H1 (cell line): ENCODE data around the gene DIAPH2.

Experiments used
- BACH1 ChIP-seq: IDR thresholded peaks from 2 replicates; pipeline ENCODE4 v1.6.1; 2012; ENCODE audit warnings: low read length, improper control_type of control experiment
- CEBPB ChIP-seq: IDR thresholded peaks from 2 replicates; pipeline ENCODE4 v1.6.1; 2012; ENCODE audit warnings: low read depth, low read length
- CREB1 ChIP-seq: IDR thresholded peaks from 2 replicates; pipeline ENCODE4 v1.6.1; 2012; ENCODE audit warnings: inconsistent platforms
- EZH2 ChIP-seq: fragments of 200-600 bp; sonication (generic); IDR thresholded peaks from 2 replicates; pipeline ENCODE4 v1.7.1; 2012; ENCODE audit warnings: low read depth, mild to moderate bottlenecking, moderate library complexity, low read length, inconsistent platforms; ENCODE audit not compliant: severe bottlenecking
- SIN3A ChIP-seq, 2 experiments: IDR thresholded peaks in 1 of 2; conservative IDR thresholded peaks in 1 of 2; 2 replicates each; pipeline ENCODE4 v1.6.1; 2011 to 2012; ENCODE audit warnings: low read length in 2 of 2, improper control_type of control experiment in 1 of 2, low read depth in 1 of 2, mild to moderate bottlenecking in 1 of 2
- TEAD4 ChIP-seq: IDR thresholded peaks from 2 replicates; pipeline ENCODE4 v1.6.1; 2012; ENCODE audit warnings: low read depth, low read length, inconsistent platforms, mixed read lengths
- YY1 ChIP-seq: IDR thresholded peaks from 2 replicates; pipeline ENCODE4 v1.6.1; 2011; ENCODE audit warnings: low read depth, mild to moderate bottlenecking, low read length
- TF ChIP-seq, protein P1 (sequence below), 3 experiments: IDR thresholded peaks; 1 replicate in 2 of 3; 2 replicates in 1 of 3; pipeline versions ENCODE4 v1.5.1 to v1.6.1; 2011; ENCODE audit warnings: low read length in 3 of 3, mild to moderate bottlenecking in 3 of 3, inconsistent platforms in 2 of 3, low read depth in 1 of 3, moderate library complexity in 1 of 3; ENCODE audit not compliant: insufficient read depth in 1 of 3; ENCODE audit errors: control extremely low read depth in 1 of 3
- TF ChIP-seq, protein P2 (sequence below): IDR thresholded peaks from 2 replicates; pipeline ENCODE4 v1.6.1; 2012; ENCODE audit warnings: inconsistent platforms

DNA sequence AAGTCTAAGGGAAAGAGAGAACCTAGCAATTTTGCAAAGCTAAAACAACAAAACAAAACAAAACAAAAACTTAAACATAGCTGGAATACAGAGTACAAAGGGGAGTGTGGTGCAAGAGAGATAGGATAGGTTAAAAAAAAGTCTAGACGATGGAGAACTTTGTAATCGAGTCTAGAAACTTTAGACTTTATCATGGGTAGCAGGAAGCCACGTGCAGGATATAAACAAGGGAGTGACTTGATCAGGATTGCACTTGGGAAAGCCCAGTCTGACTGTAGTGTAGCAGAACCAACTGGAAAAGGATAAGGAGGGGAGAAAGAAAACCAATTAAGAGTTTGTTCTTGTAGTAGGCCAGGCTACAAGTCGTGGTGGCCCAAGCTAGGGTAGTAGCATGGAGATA, 949.2 kb downstream of the DIAPH2 start:
- no peak for TF ChIP-seq CREB1
- TF ChIP-seq TEAD4 = no peak
- TF ChIP-seq SIN3A (conservative IDR thresholded peaks at IDR 0.05 in 1 of 2, IDR thresholded peaks at IDR 0.05 in 1 of 2; ENCODE audit: low read depth in 1 of 2, low read length in 2 of 2) = no peak
- TF ChIP-seq EZH2 = no peak
- TF ChIP-seq, protein P1, sequence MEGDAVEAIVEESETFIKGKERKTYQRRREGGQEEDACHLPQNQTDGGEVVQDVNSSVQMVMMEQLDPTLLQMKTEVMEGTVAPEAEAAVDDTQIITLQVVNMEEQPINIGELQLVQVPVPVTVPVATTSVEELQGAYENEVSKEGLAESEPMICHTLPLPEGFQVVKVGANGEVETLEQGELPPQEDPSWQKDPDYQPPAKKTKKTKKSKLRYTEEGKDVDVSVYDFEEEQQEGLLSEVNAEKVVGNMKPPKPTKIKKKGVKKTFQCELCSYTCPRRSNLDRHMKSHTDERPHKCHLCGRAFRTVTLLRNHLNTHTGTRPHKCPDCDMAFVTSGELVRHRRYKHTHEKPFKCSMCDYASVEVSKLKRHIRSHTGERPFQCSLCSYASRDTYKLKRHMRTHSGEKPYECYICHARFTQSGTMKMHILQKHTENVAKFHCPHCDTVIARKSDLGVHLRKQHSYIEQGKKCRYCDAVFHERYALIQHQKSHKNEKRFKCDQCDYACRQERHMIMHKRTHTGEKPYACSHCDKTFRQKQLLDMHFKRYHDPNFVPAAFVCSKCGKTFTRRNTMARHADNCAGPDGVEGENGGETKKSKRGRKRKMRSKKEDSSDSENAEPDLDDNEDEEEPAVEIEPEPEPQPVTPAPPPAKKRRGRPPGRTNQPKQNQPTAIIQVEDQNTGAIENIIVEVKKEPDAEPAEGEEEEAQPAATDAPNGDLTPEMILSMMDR (IDR thresholded peaks at IDR 0.05; ENCODE audit: control extremely low read depth in 1 of 3, insufficient read depth in 1 of 3, low read depth in 1 of 3, low read length in 3 of 3) = no peak
- TF ChIP-seq, protein P2, sequence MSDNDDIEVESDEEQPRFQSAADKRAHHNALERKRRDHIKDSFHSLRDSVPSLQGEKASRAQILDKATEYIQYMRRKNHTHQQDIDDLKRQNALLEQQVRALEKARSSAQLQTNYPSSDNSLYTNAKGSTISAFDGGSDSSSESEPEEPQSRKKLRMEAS = no peak
- TF ChIP-seq BACH1 = no peak
- TF ChIP-seq CEBPB = no peak
- TF ChIP-seq YY1 = no peak
